Measurements from ENCODE around the gene SYNDIG1. TPM values are rescaled to one million over a fixed set of nuclear protein-coding genes. Genes with fewer than 3 reads are reported as not detected.

The SYNDIG1 gene
- polyA plus RNA-seq, 1 of the 3 experiments (the other 2 are of a cell fraction), result not detected

DNA sequence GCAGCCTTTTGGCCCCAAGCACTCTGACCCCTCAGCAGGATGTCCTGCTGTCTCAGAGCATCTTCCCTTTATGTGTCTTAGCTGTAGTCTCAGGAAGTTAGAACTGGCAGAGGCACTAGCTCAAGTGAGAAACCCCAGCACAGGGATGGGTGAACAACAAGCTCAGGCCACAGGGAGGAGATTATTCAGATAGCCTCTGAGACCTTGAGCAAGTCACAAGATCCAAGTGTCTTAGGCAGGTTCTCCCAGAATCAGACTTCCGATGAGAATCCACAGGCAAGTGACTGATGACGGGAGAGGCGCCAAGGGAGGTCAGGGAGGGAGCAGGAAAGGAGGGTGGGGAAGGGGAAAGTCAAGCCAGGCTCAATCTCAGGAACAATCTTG is 13.0 kb upstream of the SYNDIG1 start:
- Histone ChIP-seq H3K9me3 (no peaks in the 10 kb centered on the region), H4K20me1 (ENCODE audit: insufficient read depth) (no peaks in the 10 kb centered on the region), H3K9me2 (no peaks in the 10 kb centered on the region), H3K9ac (no peak overlapping the region), H3K27ac (ENCODE audit: low read depth in 2 of 2, low read length in 1 of 2) (no peak overlapping the region), H3K36me3 (replicated peaks in 1 of 2; ENCODE audit: control insufficient read depth in 1 of 2, insufficient read depth in 2 of 2, low read length in 1 of 2) (no peaks in the 10 kb centered on the region), H3K4me3 (ENCODE audit: low read depth in 2 of 2, low read length in 1 of 2) (no peak overlapping the region), H3K79me2 (ENCODE audit: insufficient read depth) (no peaks in the 10 kb centered on the region), H3K27me3 (ENCODE audit: insufficient read depth) (no peaks in the 10 kb centered on the region; the same call in 1 of the 2 replicates), H3K4me2 (no peak overlapping the region), H3F3A (replicated peaks; ENCODE audit: insufficient read depth) (no peaks in the 10 kb centered on the region), H2AFZ (ENCODE audit: low read depth) (no peak overlapping the region), H3K4me1 (ENCODE audit: control insufficient read depth in 1 of 2, insufficient read depth in 2 of 2, low read depth in 1 of 2, low read length in 1 of 2) (no peaks in the 10 kb centered on the region)
- no peak for TF ChIP-seq SMC3 (IDR thresholded peaks at IDR 0.05; ENCODE audit: low read depth, low read length)
- TF ChIP-seq GATA2 (CRISPR knock-in tag; IDR thresholded peaks at IDR 0.05), result no peak
- no peak for TF ChIP-seq NRF1 (IDR thresholded peaks at IDR 0.05; ENCODE audit: low read depth, low read length)
- TF ChIP-seq, protein P1, sequence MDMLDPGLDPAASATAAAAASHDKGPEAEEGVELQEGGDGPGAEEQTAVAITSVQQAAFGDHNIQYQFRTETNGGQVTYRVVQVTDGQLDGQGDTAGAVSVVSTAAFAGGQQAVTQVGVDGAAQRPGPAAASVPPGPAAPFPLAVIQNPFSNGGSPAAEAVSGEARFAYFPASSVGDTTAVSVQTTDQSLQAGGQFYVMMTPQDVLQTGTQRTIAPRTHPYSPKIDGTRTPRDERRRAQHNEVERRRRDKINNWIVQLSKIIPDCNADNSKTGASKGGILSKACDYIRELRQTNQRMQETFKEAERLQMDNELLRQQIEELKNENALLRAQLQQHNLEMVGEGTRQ (IDR thresholded peaks at IDR 0.05; ENCODE audit: borderline replicate concordance, low read depth, low read length), result no peak
- TF ChIP-seq TEAD4 (IDR thresholded peaks at IDR 0.05; ENCODE audit: borderline replicate concordance, insufficient read depth), result no peak
- CTCF ChIA-PET, result no interaction called here
- POLR2A ChIA-PET, result no interaction called here
- WGBS (ENCODE audit: low lambda C conversion rate), result 56% methylated on average over 3 of the region's 3 CpGs
- no peak for DNase-seq

DNA sequence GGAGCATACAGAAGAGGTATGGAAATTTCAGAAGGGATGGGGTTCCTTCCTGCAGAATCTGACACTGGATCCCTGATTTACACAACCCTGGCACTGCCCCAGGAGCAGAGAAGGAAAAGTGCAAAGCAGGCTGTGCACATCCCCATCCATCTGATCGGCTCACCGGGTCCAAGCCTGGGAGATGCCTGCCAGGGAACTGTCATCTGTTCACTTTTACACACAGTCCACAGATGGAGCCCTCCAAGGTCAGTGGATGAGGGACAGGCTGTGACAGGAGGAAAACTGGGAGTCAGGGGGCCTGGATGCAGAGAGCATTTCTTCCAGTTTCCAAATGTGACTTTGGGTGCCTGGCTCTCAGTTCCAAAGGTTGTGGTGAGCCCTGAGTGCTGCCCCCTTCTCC is 11.0 kb upstream of the SYNDIG1 start:
- Histone ChIP-seq H3F3A (replicated peaks; ENCODE audit: insufficient read depth) (no peaks in the 10 kb centered on the region), H3K4me3 (ENCODE audit: low read depth in 2 of 2, low read length in 1 of 2) (no peak overlapping the region), H3K27me3 (ENCODE audit: insufficient read depth) (no peaks in the 10 kb centered on the region; the same call in 1 of the 2 replicates)

More for the DNA sequence above, 11.0 kb upstream of the SYNDIG1 start:
- H4K20me1 ChIP-seq (ENCODE audit: insufficient read depth), result no peaks in the 10 kb centered on the region
- H3K4me1 ChIP-seq (ENCODE audit: control insufficient read depth in 1 of 2, insufficient read depth in 2 of 2, low read depth in 1 of 2, low read length in 1 of 2), result no peaks in the 10 kb centered on the region
- no peaks in the 10 kb centered on the region for H3K9me2 ChIP-seq
- no peak overlapping the region for H3K4me2 ChIP-seq
- no peak overlapping the region for H3K27ac ChIP-seq (ENCODE audit: low read depth in 2 of 2, low read length in 1 of 2)
- ChIA-PET POLR2A (no interaction called here), CTCF (no interaction called here)
- no peaks in the 10 kb centered on the region for H3K9me3 ChIP-seq
- no peaks in the 10 kb centered on the region for H3K79me2 ChIP-seq (ENCODE audit: insufficient read depth)
- no peak overlapping the region for H3K9ac ChIP-seq
- TF ChIP-seq JUND (IDR thresholded peaks at IDR 0.05), result no peak
- TF ChIP-seq RCOR1 (IDR thresholded peaks at IDR 0.05; ENCODE audit: low read length), result no peak
- TF ChIP-seq, protein P2, sequence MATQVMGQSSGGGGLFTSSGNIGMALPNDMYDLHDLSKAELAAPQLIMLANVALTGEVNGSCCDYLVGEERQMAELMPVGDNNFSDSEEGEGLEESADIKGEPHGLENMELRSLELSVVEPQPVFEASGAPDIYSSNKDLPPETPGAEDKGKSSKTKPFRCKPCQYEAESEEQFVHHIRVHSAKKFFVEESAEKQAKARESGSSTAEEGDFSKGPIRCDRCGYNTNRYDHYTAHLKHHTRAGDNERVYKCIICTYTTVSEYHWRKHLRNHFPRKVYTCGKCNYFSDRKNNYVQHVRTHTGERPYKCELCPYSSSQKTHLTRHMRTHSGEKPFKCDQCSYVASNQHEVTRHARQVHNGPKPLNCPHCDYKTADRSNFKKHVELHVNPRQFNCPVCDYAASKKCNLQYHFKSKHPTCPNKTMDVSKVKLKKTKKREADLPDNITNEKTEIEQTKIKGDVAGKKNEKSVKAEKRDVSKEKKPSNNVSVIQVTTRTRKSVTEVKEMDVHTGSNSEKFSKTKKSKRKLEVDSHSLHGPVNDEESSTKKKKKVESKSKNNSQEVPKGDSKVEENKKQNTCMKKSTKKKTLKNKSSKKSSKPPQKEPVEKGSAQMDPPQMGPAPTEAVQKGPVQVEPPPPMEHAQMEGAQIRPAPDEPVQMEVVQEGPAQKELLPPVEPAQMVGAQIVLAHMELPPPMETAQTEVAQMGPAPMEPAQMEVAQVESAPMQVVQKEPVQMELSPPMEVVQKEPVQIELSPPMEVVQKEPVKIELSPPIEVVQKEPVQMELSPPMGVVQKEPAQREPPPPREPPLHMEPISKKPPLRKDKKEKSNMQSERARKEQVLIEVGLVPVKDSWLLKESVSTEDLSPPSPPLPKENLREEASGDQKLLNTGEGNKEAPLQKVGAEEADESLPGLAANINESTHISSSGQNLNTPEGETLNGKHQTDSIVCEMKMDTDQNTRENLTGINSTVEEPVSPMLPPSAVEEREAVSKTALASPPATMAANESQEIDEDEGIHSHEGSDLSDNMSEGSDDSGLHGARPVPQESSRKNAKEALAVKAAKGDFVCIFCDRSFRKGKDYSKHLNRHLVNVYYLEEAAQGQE (IDR thresholded peaks at IDR 0.05; ENCODE audit: low read depth, low read length), result no peak
- TF ChIP-seq TAF1 (IDR thresholded peaks at IDR 0.05; ENCODE audit: borderline replicate concordance, low read depth, low read length), result no peak
- TF ChIP-seq MXI1 (IDR thresholded peaks at IDR 0.05; ENCODE audit: low read depth, low read length), result no peak
- H3K36me3 ChIP-seq (replicated peaks in 1 of 2; ENCODE audit: control insufficient read depth in 1 of 2, insufficient read depth in 2 of 2, low read length in 1 of 2), result no peaks in the 10 kb centered on the region
- no peak overlapping the region for H2AFZ ChIP-seq (ENCODE audit: low read depth)
- DNase-seq, result no peak
- 6% methylated on average over 2 of the region's 2 CpGs for WGBS (ENCODE audit: low lambda C conversion rate)

Measured in SK-N-SH (cell line).